ENCODE measurements around the gene PHKA1. TPM values are rescaled to one million over a fixed set of nuclear protein-coding genes. Genes with fewer than 3 reads are reported as not detected.

PHKA1 gene
- total RNA-seq, 1 experiment from 2014 or later = 10.5 TPM

GRCh38 chrX:72630185-72630584, 83.9 kb downstream of the PHKA1 start:
- TF ChIP-seq CTCF (conservative IDR thresholded peaks at IDR 0.05; ENCODE audit: low read depth, low read length) (no peak), EZH2 (IDR thresholded peaks at IDR 0.05; ENCODE audit: borderline replicate concordance, low read depth, low read length, poor library complexity, severe bottlenecking) (no peak)
- POLR2A ChIA-PET (ENCODE audit: low non-redundant PET) = no interaction called here
- no peak overlapping the region for H3K4me3 ChIP-seq (ENCODE audit: low read depth, low read length, poor library complexity, severe bottlenecking)
- no peaks in the 10 kb centered on the region for H3K36me3 ChIP-seq (ENCODE audit: insufficient read depth, low read length, poor library complexity, severe bottlenecking)
- intact Hi-C loops (cut with micrococcal nuclease; ENCODE audit: unreplicated experiment) = no loop called here
- no TSS peak for BruUV-seq (replicated peaks)
- H3K9me3 ChIP-seq (ENCODE audit: low read depth, low read length, poor library complexity, severe bottlenecking) = no peaks in the 10 kb centered on the region
- DNase-seq (ENCODE audit: low spot score) = no peak
- no peaks in the 10 kb centered on the region for H3K4me1 ChIP-seq (ENCODE audit: insufficient read depth, low read length, poor library complexity, severe bottlenecking)
- CTCF ChIA-PET = no interaction called here
- H3K27ac ChIP-seq (ENCODE audit: low read depth, low read length, poor library complexity, severe bottlenecking) = no peak overlapping the region
- H3K27me3 ChIP-seq (replicated peaks; ENCODE audit: insufficient read depth, low read depth, low read length, poor library complexity) = no peaks in the 10 kb centered on the region

- ChIA-PET CTCF (no interaction called here), POLR2A (ENCODE audit: low non-redundant PET) (no interaction called here)
- no peak for TF ChIP-seq EZH2 (IDR thresholded peaks at IDR 0.05; ENCODE audit: borderline replicate concordance, low read depth, low read length, poor library complexity, severe bottlenecking)
- no peak for TF ChIP-seq CTCF (conservative IDR thresholded peaks at IDR 0.05; ENCODE audit: low read depth, low read length)
- no peaks in the 10 kb centered on the region for H3K36me3 ChIP-seq (ENCODE audit: insufficient read depth, low read length, poor library complexity, severe bottlenecking)
- H3K4me3 ChIP-seq (ENCODE audit: low read depth, low read length, poor library complexity, severe bottlenecking) = no peak overlapping the region
- no peaks in the 10 kb centered on the region for H3K4me1 ChIP-seq (ENCODE audit: insufficient read depth, low read length, poor library complexity, severe bottlenecking)
- no peak for DNase-seq (ENCODE audit: low spot score)
- no peak overlapping the region for H3K27ac ChIP-seq (ENCODE audit: low read depth, low read length, poor library complexity, severe bottlenecking)
- intact Hi-C loops (cut with micrococcal nuclease; ENCODE audit: unreplicated experiment) = no loop called here
- no TSS peak for BruUV-seq (replicated peaks)
- H3K27me3 ChIP-seq (replicated peaks; ENCODE audit: insufficient read depth, low read depth, low read length, poor library complexity) = no peaks in the 10 kb centered on the region
- H3K9me3 ChIP-seq (ENCODE audit: low read depth, low read length, poor library complexity, severe bottlenecking) = no peaks in the 10 kb centered on the region
These were observed 89.9 kb downstream of the PHKA1 start for GRCh38 chrX:72624194-72624593.

GRCh38 chrX:72621625-72622485, 92.3 kb downstream of the PHKA1 start:
- DNase-seq (ENCODE audit: low spot score) = no peak
- H3K9me3 ChIP-seq (ENCODE audit: low read depth, low read length, poor library complexity, severe bottlenecking) = no peaks in the 10 kb centered on the region
- no peaks in the 10 kb centered on the region for H3K4me1 ChIP-seq (ENCODE audit: insufficient read depth, low read length, poor library complexity, severe bottlenecking)
- BruUV-seq (replicated peaks) = no TSS peak
- TF ChIP-seq EZH2 (IDR thresholded peaks at IDR 0.05; ENCODE audit: borderline replicate concordance, low read depth, low read length, poor library complexity, severe bottlenecking) (no peak), CTCF (conservative IDR thresholded peaks at IDR 0.05; ENCODE audit: low read depth, low read length) (no peak)
- no peak overlapping the region for H3K27ac ChIP-seq (ENCODE audit: low read depth, low read length, poor library complexity, severe bottlenecking)
- H3K36me3 ChIP-seq (ENCODE audit: insufficient read depth, low read length, poor library complexity, severe bottlenecking) = no peaks in the 10 kb centered on the region
- CTCF ChIA-PET = no interaction called here
- intact Hi-C loops (cut with micrococcal nuclease; ENCODE audit: unreplicated experiment) = no loop called here
- H3K4me3 ChIP-seq (ENCODE audit: low read depth, low read length, poor library complexity, severe bottlenecking) = no peak overlapping the region
- POLR2A ChIA-PET (ENCODE audit: low non-redundant PET) = no interaction called here
- no peaks in the 10 kb centered on the region for H3K27me3 ChIP-seq (replicated peaks; ENCODE audit: insufficient read depth, low read depth, low read length, poor library complexity)

Data from A673 (cell line).